GM12892 (cell line): ENCODE results near the gene BPGM.

Experiments
- POLR2AphosphoS5 ChIP-seq: IDR thresholded peaks from 2 replicates; pipeline ENCODE4 v1.6.1; 2011; ENCODE audit warnings: low read depth, low read length, control low read depth
- TAF1 ChIP-seq: IDR thresholded peaks from 2 replicates; pipeline ENCODE4 v1.6.1; 2011; ENCODE audit warnings: low read depth, mild to moderate bottlenecking, control low read depth, low read length, borderline replicate concordance

DNA sequence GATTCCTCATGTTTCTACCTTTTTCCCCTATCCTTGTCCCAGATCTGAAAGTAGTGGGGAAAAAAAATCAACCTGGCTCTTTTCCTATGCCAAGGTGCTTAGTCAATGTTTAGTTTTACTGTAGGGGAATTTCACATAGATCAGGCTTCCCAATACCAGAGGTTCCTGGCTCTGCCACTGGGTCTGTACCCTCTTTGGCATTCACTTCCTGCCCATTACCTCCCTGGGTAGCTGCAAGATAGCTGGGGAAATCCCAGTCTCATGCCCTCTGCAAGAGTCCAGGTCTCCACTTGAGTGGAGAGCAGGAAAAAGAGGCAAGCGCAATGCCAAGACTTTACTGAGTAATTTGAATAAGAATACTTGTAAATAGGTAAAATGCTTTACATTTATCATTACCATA is 3.5 kb upstream of the BPGM start:
- TF ChIP-seq POLR2AphosphoS5 (no peak), TAF1 (no peak)
